ENCODE results near the gene HMGN4. TPM values are rescaled to one million over a fixed set of nuclear protein-coding genes. Genes with fewer than 3 reads are reported as not detected.

The HMGN4 gene
- total RNA-seq, 4 donors from 2014 or later, result 46.5 to 67.8 (median 56.2) TPM

DNA sequence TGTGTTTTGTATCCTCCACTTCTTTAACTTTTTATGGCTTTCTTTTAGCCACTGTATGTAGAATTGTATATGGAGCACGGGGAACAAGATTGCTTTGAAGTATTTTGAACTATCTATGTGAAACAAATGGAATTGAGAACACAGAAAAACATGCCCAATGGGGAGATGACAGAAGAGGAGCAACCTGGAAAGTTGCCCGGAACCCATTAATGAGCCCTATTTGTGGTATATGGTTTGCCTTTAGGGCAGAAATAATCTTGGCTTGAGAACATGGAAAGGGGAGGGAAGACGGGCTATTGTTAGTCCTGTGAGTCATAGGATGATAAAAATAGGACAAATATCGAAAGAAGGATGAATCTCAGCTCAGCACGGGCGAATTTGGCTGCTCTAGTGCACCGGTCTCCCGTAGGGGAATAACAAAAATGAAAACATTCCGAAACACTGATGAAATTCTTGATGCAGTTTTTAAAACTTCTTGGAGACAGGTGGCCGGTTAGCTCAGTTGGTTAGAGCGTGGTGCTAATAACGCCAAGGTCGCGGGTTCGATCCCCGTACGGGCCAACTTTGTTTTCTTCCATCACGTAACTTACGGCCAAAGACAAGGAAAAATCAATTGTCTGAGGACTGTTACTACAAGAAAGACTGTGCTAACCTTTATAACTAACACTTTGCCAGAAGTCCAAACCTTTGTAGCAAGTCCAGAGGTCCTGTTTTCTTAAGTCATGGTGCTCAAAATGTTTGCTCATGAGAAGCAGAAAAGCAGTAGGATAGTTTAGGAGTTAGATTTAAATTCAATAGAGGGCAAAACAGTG is 15.7 kb downstream of the HMGN4 start:
- Histone ChIP-seq H3K27me3 (no peaks in the 10 kb centered on the region), H3K36me3 (no peaks in the 10 kb centered on the region), H3K4me3 (peak overlapping the region; percentile 41 to 54 (median 42)), H3K27ac (peak overlapping the region; percentile 65 to 89 (median 82)), H3K4me1 (peaks cover 0 to 24% (median 6%) of the 10 kb centered on the region in 4 donors), H3K9me3 (no peaks in the 10 kb centered on the region)
- DNase-seq (ENCODE audit: low spot score in 2 of 2), result peak; percentile 70 to 86
- TF ChIP-seq EP300 (IDR thresholded peaks at IDR 0.05), result peak in 1 of 2 donors; percentile 59
- TF ChIP-seq POLR2A (IDR thresholded peaks at IDR 0.05), result no peak
- TF ChIP-seq, protein P1, sequence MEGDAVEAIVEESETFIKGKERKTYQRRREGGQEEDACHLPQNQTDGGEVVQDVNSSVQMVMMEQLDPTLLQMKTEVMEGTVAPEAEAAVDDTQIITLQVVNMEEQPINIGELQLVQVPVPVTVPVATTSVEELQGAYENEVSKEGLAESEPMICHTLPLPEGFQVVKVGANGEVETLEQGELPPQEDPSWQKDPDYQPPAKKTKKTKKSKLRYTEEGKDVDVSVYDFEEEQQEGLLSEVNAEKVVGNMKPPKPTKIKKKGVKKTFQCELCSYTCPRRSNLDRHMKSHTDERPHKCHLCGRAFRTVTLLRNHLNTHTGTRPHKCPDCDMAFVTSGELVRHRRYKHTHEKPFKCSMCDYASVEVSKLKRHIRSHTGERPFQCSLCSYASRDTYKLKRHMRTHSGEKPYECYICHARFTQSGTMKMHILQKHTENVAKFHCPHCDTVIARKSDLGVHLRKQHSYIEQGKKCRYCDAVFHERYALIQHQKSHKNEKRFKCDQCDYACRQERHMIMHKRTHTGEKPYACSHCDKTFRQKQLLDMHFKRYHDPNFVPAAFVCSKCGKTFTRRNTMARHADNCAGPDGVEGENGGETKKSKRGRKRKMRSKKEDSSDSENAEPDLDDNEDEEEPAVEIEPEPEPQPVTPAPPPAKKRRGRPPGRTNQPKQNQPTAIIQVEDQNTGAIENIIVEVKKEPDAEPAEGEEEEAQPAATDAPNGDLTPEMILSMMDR (IDR thresholded peaks at IDR 0.05), result no peak
- 1% methylated on average over 19 of the region's 19 CpGs for WGBS, 2 donors

DNA sequence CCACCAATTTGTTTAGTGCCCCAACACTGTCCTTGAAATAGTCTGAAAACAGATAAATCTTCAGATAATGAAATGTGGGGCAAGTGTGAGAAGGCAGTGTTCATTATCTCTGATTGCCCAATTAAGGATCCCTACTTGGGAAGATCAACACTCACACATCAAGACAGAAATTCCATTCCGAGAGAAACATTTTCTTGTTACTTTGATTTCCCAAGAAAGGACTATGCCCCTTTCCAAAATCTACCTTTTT is 16.2 kb downstream of the HMGN4 start:
- no peak for TF ChIP-seq EP300 (IDR thresholded peaks at IDR 0.05)
- TF ChIP-seq, protein P1 (IDR thresholded peaks at IDR 0.05), result no peak
- no peak for DNase-seq (ENCODE audit: low spot score in 2 of 2)
- no peaks in the 10 kb centered on the region for H3K9me3 ChIP-seq
- H3K4me1 ChIP-seq, result peaks cover 0 to 24% (median 6%) of the 10 kb centered on the region in 4 donors
- H3K27me3 ChIP-seq, result no peaks in the 10 kb centered on the region
- H3K4me3 ChIP-seq, result peak overlapping the region; percentile 25 to 54 (median 42)
- 4 to 21% methylated on average over 1 of the region's 1 CpG for WGBS, 2 donors
- H3K36me3 ChIP-seq, result no peaks in the 10 kb centered on the region
- peak overlapping the region; percentile 65 to 89 (median 82) for H3K27ac ChIP-seq

DNA sequence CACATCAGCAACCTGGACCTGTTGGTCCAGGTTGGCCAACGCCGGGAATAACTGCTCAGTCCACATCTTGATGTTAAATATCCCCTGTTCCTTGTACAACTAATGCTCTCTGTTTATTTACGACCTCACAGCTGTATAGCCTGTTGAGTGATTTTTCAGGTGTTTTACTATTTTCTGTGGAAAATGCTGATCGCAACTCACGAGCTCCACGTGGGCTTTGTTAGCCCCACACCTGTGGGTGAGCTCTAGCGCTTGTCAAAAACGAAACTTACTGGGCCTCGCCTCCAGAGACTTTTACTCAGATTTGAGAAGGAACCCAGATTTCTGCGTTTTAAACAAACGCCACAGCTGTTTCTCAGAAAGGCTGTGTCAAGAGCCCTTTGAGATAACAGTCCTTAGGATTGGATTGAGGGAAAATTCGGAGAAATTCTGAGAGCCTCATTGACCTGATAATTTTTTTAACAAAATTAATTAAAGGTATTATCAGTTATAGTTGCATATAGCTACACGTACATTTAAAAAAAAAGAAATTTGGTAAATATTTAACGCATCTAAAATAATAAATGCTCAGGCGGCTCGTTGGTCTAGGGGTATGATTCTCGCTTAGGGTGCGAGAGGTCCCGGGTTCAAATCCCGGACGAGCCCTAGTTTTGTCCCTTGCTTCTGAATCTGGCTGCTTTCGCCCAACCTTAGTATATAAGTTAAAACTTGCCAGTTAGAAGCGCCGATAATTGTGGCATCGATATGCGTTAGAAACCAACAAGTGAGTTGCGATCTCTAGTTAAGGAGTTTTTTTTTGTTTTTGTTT is 16.7 kb downstream of the HMGN4 start:
- Histone ChIP-seq H3K9me3 (no peaks in the 10 kb centered on the region), H3K36me3 (no peaks in the 10 kb centered on the region), H3K27ac (peak overlapping the region; percentile 65 to 89 (median 82)), H3K4me3 (peak overlapping the region; percentile 25 to 54 (median 42)), H3K4me1 (peaks cover 0 to 24% (median 4%) of the 10 kb centered on the region in 4 donors), H3K27me3 (no peaks in the 10 kb centered on the region)
- WGBS, 2 donors, result 6 to 11% methylated on average over 27 of the region's 27 CpGs
- DNase-seq (ENCODE audit: low spot score in 2 of 2), result no peak
- no peak for TF ChIP-seq EP300 (IDR thresholded peaks at IDR 0.05)
- TF ChIP-seq POLR2A (IDR thresholded peaks at IDR 0.05), result no peak
- TF ChIP-seq, protein P1 (IDR thresholded peaks at IDR 0.05), result no peak

DNA sequence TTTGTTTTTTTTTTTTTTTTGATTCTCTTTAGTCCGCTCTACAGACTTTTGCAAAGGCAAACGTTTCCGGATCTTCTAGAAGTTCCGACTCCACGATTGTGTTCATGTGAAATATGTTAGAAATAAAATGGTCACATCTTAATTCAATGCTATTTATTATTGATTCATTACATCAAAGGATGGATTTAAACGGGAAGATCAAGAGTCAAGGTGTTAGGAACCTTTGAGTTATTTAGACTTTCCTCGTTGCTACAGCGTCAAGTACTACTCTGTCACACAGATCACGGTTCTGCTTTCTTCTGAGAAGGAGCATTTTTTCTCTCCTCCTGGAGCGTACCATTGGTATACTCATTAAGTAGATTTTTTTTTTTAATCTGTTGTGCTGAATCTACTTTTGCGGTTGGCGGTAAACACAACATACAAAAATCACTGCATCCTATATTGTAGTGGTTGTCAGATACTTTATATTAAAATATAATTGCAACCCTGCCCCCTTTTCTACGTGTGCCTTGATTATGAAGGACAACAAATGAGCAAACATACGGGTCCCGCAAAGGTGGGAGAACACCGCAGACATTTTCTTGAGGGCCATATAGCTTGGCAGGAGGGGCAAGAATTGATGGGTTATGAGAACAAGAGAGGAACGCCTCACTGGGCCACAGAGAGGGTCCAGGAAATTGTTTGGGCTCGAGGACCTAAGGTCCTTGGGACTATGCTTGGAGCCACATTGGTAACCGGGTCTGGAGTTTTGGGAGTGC is 17.5 kb downstream of the HMGN4 start:
- Histone ChIP-seq H3K27me3 (no peaks in the 10 kb centered on the region), H3K4me1 (peaks cover 0 to 24% (median 0%) of the 10 kb centered on the region in 4 donors), H3K27ac (peak overlapping the region in 2 of 4 donors; percentile 86 to 89), H3K9me3 (no peaks in the 10 kb centered on the region), H3K4me3 (peak overlapping the region in 2 of 4 donors; percentile 44 to 54), H3K36me3 (no peaks in the 10 kb centered on the region)
- no peak for TF ChIP-seq POLR2A (IDR thresholded peaks at IDR 0.05)
- no peak for TF ChIP-seq EP300 (IDR thresholded peaks at IDR 0.05)
- TF ChIP-seq, protein P1 (IDR thresholded peaks at IDR 0.05), result no peak
- WGBS, 2 donors, result 38 to 43% methylated on average over 19 of the region's 19 CpGs
- no peak for DNase-seq (ENCODE audit: low spot score in 2 of 2)

Data from tibial nerve (tissue), 4 donors.